RPMI8226 (cell line): ENCODE measurements around the gene ABLIM1.

Source experiments
- DNase-seq: peaks from one replicate; pipeline ENCODE4 v3.0.0-alpha.2; 2015

The ABLIM1 gene

DNA sequence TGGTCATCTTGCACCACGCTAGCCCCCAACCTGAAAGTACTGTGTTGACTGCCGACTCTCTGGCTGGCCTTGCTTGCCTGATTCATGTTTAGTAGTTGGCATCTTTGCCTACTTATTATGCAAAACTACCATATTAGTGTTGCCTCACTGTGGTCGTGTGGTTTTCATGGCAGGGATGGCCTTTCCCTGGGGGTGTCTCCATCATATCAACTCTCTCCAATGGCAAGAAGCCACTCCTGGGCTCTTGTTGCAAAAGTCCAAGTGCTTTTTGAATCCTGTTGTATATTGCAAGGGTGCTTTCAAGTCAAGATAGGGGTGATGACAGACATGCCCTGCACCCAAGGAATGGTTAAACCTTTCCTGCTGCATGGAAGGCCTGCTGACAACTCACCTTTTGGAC lies 39.4 kb downstream of the ABLIM1 start:
- DNase-seq: no peak

DNA sequence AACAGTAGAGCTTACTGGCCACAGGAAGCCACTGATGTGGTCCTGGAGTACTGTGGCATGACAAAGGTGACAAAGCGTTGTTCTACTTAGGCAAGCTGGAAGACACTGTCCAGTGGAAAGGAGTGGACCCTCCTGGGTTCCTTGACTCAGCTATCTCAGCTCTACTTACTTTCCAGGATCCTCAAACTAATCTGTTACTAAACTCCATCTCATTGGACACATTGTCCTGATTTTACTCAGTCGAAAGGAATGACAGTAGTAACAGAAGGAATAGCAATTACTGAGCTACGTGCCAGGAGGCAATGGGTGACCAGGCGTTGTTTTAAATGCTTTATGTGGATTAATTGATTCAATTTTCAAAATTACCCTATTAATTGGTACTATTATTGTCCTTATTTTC lies 41.6 kb downstream of the ABLIM1 start:
- no peak for DNase-seq

DNA sequence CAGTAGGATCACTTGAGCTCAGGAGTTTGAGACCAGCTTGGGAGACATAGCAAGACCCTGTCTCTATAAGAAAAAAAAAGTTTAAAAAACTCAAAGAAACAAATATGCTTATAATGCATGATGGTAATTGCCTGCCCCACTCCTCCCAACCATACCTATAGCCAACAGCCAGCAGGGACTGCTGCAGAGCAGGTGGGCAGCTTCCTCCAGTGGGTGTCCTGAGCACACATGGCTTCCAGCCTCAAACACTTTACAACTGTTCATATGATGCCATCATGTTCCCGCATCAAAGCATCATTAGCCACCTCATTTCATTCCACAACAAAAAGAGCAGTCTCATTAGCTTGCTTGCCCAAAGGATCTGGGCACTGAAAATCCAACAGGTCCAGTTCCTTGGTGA lies 42.0 kb downstream of the ABLIM1 start:
- no peak for DNase-seq

DNA sequence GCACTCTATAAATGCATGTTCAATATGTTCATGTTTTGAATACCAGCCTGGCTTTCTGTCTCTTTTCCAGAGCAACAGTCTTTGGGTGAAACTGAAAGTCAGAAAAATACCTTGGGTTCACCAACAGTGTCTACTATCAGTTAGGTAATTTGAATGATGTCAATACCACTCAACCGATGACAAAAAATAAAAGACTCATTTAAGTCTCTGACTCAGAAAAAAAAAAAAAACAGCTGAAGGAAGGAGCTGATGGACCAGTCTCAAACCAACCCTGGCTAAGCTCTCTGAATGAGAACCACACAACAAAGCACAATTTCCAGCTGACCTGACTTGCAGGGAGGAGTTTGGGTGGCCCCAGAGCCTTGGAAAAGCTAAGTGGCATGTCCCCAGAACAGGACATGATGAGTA lies 42.5 kb downstream of the ABLIM1 start:
- DNase-seq: peak; percentile 21

DNA sequence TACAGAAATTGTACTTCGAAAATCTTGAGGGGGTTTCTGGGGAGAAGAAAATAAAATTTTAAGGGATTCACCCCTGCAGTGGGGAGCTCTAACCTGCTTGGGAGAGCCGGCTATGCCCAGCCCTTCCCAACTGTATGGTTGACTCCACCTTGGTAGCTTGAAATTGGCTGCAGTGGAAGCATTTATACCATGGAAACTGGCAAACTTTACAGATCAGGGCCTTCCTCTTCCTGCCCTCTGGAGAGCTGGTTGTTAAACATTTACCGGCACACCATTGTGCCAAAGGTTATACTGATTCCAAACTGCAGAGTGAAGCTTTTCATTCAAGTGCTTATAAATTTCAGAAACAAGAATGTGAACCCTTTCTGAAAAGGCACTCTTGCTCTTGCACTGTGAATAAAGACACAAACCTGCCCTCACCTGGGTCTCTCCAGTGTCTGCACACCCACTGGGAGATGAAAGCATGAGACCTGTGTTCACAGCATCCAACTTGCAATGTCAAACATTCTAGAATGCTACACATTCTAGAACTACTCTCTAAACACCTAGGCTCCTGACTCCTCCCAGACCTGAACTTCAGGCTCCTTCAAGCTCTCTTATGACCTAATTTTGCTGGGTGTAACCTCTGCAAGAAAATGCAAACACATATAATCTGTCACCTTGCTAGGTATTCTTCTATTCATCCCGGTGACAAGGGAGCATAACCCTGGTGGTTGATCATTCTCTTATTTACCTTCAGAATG lies 44.7 kb downstream of the ABLIM1 start:
- no peak for DNase-seq

DNA sequence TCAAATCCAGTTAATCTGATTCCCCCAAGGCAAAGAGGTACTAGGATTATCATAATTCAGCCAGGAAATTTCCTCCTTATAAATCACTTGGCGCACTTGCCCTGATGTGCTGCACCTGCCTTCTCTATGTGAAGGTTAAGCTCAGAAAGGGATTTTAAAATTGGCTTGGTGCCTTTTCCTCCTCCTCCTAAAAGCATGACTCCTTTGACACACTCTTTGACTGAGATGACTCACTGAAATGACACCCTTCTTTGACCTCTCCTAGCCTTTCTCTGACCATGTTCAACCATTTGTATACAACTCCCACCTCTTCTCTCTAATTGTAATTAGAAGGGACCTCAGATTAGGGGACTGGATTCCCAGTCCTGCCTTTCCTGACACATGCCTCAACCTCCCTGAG lies 46.5 kb downstream of the ABLIM1 start:
- DNase-seq: no peak

DNA sequence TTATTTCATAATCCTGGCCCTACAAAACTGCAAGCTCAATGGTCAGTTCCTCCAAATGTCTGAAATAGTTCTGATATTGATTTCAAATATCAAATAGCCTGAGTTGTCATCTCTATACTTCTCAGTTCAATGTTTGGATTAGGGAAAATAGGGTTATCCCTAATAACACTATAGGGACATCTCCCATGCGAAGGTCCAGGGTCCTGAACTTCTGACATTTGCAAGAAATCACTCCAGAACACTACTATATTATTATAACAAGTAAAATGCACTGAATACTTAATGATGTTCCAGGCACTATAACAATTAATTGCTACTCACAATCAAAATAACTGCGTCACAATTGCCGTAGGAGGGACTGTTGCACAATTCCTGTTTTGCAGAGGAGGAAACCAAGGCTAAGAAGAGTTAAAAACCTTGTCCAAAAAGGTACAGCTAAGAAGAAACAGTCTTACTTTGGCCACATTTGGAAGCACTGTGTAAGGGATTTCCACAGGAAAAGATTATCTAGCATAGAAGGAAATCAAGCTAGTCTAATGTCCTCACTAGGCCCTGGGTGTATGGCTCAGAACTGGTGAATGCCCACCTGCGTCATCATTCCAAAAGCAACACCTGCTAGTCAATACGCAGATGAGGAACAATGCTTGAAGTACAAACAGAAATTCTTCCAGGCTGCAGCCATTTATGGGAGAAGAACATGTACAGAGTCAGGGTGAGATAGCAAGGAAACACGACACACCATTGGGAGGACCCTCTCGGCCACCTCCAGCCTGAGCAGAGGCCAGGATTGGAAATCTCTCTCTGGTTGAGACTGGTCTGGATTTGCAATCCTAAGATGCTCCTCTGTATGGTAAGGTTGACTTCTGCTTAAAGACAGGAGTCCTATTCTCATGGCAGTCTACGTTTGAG lies 48.3 kb downstream of the ABLIM1 start:
- DNase-seq: no peak

DNA sequence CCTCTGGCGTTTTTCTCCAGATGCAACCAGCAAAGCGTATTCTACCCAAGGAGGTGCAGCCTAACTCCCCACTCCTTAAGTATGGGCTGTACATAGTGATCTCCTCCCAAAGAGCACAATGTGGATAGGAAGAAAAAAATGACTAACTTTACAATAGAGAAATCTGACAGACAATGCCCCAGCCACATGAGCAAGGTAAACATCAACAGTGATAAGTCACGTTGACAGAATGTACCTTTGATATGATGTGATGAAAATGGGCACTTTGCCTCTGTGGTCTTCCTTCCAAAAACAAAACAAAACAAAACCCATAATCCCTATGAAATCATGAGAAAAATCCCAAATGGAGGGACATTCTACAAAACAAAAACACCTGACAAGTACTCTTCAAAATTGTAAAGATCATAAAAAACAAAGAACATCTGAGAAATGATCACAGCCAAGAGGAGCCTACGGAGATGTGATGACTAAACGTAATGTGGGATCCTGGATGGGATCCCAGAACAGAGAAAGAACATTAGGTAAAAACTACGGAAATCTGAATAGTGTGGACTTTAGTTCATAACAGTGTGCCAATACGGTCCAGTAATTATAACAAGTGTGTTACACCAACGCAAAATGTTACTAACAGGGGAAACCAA lies 50.6 kb downstream of the ABLIM1 start:
- DNase-seq: no peak

DNA sequence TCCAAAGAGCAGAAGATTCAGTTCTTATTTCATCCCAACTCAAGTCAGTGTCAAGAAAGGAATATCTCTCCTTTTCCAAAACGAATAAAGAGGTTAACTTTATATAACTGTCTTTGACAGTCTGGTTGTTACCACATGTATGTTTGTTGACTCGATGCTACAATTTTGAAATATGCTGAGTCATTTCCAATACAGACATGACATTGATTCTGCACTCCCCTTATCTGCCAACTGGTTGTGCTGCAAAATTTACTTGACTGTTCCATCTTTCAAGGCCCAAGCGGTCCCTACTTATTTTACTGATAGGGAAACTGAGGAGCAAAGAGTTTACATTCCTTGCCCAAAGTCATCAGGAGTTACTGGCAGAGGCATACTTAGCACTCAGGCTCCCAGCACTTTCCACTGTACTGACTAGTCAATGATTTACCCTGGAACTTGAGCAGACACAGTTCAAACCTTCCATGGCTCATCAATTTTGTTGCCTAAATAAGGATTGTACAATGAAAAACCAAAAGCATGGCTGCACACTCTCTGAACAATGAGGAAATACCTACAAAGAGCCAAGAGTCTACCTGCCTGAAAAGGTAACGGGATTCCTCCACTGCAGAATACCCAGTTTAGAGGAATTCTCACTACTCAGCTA lies 52.8 kb downstream of the ABLIM1 start:
- DNase-seq: no peak

DNA sequence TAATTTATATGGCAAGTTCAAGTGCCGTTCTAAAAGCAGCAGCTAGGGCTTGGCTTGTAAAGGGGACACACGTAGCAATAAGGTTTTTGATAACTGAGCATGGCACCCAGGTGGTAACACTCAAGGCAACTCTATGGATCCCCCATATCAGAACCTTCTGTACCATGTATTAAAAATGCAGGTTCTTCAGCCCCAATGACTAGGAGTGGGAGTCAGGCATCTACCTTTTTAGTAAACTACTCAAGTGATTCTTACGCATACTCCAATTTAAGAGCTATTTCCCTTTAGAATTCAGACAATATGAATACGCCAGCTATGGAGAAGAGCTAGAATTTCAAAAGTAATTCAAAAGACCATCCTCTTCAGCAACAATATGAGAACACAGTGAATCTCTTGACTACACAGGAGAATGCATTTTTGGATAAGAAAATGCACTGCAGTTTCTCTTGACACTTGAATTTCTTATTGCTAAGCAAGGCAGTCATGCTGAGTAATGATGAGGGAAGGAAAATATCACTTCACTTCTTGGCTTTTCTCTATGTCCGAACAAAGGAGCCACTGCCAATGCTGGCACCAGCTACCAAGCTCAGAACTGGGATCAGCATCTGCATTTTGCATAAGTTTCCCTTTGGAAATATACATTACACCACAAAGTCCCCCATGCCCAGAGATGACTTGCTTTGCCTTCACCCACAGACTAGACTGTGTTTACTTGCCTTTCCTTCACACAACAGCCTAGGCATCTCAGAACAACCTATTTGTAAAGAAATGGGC lies 53.5 kb downstream of the ABLIM1 start:
- no peak for DNase-seq

DNA sequence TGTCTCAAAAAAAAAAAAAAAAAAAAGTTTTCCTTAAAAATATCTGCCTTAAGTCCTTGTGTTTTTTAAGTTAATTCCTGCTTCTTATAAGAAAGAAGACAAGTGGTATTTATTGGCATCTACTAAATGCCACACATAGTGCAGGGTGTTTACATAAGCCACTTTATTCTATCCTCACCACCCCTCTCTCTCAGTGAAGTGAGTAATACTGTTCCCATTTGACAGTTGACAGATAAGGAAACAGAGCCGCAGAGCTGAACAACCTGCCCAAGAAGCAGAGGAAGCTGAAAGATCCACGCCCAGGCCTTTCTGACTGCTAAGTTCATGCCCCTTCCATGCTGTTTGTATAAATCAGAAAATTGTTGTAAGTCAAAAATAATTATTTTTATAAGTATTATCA lies 54.1 kb downstream of the ABLIM1 start:
- no peak for DNase-seq

DNA sequence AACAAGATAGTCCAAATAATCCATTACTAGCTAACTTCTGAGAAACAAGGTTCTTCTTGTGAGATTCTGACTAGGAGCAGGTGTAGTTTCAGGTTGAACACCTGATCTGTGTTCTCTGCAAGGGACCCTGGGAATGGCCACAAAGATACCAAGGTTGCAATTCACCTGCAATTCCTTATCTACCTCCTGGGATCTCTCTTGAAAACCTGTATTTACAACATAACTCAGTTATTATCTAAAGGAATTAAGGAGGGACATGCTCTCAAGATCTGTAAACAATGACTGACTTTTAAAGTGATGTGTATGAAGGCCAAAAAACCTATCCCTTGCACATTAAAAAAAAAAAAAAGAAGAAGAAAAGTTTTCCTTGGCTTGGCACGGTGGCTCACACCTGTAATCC lies 54.8 kb downstream of the ABLIM1 start:
- no peak for DNase-seq

DNA sequence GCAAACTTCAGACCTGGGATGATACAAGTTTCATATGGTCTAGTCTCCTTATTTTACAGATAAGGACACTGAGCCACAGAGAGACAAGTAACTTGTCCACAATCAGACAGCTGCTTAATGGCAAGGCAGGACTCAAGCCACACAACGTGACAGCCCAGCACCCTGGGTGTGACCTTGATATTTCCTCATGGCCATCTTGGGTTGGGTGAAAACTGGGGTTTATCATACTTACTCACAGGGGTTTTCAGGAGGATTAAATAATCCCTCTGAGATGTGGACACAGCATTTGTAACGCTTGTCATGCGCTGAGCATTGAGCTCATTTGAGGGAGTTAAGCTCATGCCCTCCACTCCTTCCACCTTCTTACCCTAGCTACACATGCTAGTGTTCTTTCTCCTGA lies 58.0 kb downstream of the ABLIM1 start:
- no peak for DNase-seq

DNA sequence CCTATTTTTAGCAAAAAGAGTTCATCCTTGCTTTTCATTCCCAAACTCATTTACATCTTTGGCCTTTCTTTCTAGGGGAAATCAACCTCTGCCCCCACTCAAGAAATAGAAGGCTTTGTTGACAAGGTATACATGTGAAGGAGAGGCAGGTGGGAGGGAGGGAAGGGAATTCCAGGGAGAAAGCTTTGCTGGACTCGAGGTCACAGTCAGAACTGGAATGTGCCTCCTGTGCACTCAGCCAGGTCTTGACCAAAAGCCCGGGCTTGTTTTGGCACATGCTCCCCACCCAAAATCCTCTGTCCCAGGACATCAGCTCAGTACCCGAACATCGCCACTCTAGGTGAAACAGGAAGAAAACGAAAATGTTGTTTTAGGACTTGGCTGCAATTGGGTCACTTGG lies 61.3 kb downstream of the ABLIM1 start:
- DNase-seq: no peak

DNA sequence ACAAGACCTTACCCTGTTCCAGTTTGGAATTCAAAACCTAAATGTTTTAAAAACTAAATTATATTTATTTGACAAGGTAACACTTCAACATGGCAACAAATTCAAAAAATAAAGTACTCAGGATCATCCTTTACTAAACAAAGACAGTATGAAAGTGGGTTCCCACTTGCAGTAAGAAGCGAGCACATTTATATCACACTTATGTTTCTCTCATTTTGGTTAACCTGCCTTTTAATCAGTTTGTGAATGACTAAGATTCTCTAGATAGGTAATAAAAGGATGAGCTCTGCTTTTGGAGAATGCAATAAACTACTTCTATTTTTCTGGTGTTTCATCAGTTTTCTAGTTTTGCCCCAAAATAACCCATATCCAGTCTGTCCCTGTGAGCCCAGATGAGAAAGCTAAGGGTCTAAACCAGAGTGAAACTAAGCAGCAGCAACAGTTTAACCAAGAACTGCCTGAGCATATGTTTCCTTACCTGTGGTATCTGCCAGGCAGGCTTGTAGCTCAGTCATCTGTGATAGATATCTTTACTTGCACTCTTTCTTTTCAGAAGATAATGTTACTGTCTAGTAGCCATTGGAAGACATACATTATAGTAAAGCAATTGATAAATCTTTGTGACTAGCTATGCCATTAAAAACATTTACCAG lies 64.1 kb downstream of the ABLIM1 start:
- DNase-seq: no peak

DNA sequence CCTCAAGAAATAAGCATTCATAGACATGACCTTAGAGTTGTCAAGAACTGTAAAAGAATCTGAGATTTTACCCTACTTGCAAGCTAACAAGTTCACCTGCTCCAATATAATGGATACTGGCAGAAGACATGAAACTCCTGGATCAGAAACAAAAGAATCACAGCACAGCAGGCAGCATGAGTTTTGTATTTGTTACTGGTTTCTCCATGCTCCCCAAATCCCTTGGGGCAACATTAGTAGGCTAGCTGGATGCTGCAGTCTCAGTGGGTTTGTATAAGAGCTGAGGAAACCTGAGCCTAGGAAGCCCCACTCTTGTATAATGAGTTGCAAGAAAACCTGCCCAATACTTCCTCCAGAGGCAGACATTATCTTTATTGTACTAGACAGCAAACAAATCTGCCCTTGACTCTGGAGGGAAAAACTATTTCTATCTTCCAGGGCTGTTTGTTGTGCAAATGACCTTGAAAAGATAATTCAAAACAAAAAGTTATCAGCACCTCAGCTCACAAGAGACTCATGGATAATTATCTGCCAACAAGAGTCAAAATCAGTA lies 64.8 kb downstream of the ABLIM1 start:
- DNase-seq: no peak

DNA sequence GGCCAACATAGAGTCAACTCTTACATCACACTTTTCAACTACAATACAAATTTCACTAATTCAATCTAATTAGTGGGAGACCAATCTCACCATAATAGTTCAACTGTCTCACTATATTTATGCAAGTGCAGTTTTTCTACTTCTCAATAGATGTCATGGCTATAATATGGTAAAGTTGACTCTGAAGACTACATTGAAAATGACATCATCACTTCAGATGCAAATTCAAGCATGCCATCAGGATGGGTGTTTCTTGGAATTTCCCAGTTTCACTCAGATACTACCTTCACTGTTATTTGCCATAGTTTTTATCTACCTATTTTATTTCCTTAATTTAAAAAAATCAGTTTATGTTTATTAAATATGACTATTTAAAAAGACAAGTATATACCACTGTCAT lies 67.1 kb downstream of the ABLIM1 start:
- DNase-seq: no peak

DNA sequence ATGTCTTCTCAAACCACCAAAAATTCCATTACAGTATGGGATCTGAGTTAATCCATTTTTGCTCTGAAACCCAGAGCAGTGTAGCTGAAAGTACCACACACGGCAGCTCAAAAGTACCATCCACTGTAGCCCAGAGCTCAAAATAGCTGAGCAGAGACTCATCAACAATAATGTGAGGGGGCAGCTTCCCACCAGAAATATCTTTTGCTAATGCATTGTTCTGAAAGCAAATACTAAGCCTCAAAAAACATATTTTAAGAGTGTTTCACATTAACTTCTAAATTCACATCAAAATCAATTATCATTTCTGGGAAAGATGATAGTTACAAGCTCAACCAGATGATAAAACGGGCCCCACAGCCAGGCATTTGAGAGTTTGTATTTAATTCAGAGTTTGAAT lies 73.7 kb downstream of the ABLIM1 start:
- DNase-seq: no peak

DNA sequence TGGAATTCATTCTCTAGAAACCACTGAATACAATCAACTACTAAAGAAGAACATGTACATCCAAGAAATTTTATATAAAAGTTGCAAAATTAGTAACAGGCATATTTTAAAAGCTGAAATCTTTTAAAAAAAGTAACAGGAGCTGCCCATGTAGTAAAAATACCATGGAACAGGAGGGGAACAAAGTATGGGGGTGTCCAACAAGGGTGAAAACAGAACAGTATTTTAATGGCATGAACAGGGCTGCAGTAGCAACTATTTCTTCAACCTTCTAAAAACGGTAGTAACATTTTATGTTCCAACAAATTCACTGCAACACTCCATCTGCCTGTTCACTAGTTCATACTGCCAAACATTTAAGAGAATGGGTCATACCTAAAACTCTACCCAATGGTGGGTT lies 77.0 kb downstream of the ABLIM1 start:
- no peak for DNase-seq

DNA sequence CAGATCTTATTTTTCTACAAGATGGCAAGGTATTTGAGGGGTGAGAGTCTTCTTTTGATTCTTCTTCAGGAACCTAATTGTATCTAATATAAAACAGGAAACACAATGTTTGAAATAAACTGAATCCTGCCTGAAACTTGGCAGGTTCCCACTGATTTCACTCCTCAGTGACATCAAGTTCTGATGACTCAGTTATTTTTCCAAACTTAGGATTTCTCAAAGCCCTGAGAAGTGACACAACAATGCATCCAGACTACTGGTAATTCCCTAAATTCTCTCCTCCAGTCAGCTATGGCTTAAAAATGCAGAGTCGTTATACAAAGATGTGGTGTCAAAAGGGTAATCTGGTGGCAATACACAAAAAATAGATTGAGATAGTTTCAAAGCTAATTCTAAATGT lies 80.9 kb downstream of the ABLIM1 start:
- DNase-seq: no peak

DNA sequence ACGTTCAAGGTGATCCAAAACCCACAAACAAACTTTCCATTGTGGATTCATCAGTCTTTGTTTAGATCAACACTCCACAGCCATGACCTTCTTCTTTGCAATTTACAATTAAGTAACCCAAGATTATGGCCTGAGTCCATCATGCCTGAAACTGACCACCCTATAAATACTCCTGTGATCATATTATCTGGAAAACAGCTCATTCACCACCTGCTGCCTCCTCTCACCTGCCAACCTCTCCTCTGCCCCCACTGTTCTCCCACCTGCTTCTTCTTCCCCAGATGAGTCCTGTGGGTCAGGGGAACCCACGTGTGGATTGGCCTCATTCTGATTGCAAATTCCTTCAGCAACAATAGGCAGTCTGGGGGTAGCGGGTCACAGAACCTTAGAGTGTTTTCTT lies 81.4 kb downstream of the ABLIM1 start:
- DNase-seq: no peak

DNA sequence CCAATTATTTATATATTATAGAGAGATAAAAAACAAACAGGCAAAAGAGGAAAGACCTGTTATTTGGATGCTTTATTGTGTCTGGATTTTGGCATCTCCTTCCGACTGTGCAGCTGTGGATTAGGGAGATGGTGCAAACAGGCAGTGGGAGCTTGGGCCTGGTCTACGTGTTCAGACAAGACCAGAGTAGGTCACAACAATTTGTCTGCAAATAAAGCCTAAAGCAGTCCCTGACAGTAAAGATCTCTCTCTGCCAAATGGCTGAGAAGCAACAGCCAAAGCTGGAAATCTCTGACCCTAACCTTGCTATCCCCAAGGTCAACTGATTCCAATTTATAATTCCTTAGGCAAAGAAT lies 82.0 kb downstream of the ABLIM1 start:
- DNase-seq: no peak
